A673 (cell line): Measurements from ENCODE around the gene STIP1. TPM values are rescaled to one million over a fixed set of nuclear protein-coding genes. Genes with fewer than 3 reads are reported as not detected.
A peak's percentile ranks its signal among the peaks of the same experiment; 100 is the strongest.

Source experiments
- BruUV-seq: library from RNA; stranded (reverse); fragments of 400-500 nt; replicated peaks from 2 replicates; lab custom pipeline; 2021; lab: Mats Ljungman, UMichigan
- CTCF ChIA-PET: fragments of 300-600 bp; sonication (Branson Sonifier 250); formaldehyde crosslinking; loops from one replicate; lab custom pipeline; 2022; ENCODE audit warnings: antibody characterized with exemption; lab: Charles Lee
- POLR2A ChIA-PET: fragments of 300-600 bp; sonication (Branson Sonifier 250); formaldehyde crosslinking; loops from one replicate; lab custom pipeline; 2022; ENCODE audit warnings: antibody characterized with exemption; ENCODE audit not compliant: low non-redundant PET; lab: Charles Lee
- DNase-seq: peaks from one replicate; pipeline ENCODE4 v3.0.0-alpha.2; 2015; ENCODE audit warnings: low spot score
- H3K27ac ChIP-seq: fragments of 200-600 bp; sonication (generic); 2 replicates; pipeline ENCODE4 v1.5.1; 2016; ENCODE audit warnings: mixed run types, low read depth, mild to moderate bottlenecking, mixed read lengths, antibody characterized with exemption, low read length; ENCODE audit not compliant: poor library complexity, severe bottlenecking
- H3K27me3 ChIP-seq: fragments of 200-600 bp; sonication (generic); replicated peaks from 2 replicates; pipeline ENCODE4 v1.6.1; 2017; ENCODE audit warnings: mixed run types, low read depth, mild to moderate bottlenecking, mixed read lengths, antibody characterized with exemption, low read length; ENCODE audit not compliant: insufficient read depth, poor library complexity
- H3K36me3 ChIP-seq: fragments of 200-600 bp; sonication (generic); 2 replicates; pipeline ENCODE4 v1.6.1; 2016; ENCODE audit warnings: mixed run types, mild to moderate bottlenecking, mixed read lengths, antibody characterized with exemption, low read length; ENCODE audit not compliant: insufficient read depth, poor library complexity, severe bottlenecking
- H3K4me1 ChIP-seq: fragments of 200-600 bp; sonication (generic); 2 replicates; pipeline ENCODE4 v1.6.1; 2017; ENCODE audit warnings: mixed run types, mild to moderate bottlenecking, mixed read lengths, antibody characterized with exemption, low read length; ENCODE audit not compliant: insufficient read depth, poor library complexity, severe bottlenecking
- H3K4me3 ChIP-seq: fragments of 200-600 bp; sonication (generic); 2 replicates; pipeline ENCODE4 v1.5.1; 2016; ENCODE audit warnings: low read depth, mixed run types, mild to moderate bottlenecking, mixed read lengths, low read length; ENCODE audit not compliant: poor library complexity, severe bottlenecking
- H3K9me3 ChIP-seq: fragments of 200-600 bp; sonication (generic); 2 replicates; pipeline ENCODE4 v1.6.1; 2016; ENCODE audit warnings: mixed run types, low read depth, mild to moderate bottlenecking, mixed read lengths, antibody characterized with exemption, low read length; ENCODE audit not compliant: poor library complexity, severe bottlenecking
- CTCF ChIP-seq: fragments of 300-800, 200-600 bp; sonication (generic); conservative IDR thresholded peaks from 2 replicates; pipeline ENCODE4 v1.5.1; 2017; ENCODE audit warnings: low read depth, mild to moderate bottlenecking, antibody characterized with exemption, low read length, moderate library complexity, mixed read lengths
- EZH2 ChIP-seq: fragments of 200-600 bp; sonication (generic); IDR thresholded peaks from 2 replicates; pipeline ENCODE4 v1.6.1; 2017; ENCODE audit warnings: borderline replicate concordance, low read depth, mild to moderate bottlenecking, mixed read lengths, antibody characterized with exemption, low read length; ENCODE audit not compliant: poor library complexity, severe bottlenecking
- intact Hi-C: fragments of 100-400 bp; cut with micrococcal nuclease; formaldehyde crosslinking; loops from one replicate; pipeline ENCODE4 v1.10.0; 2022; ENCODE audit not compliant: unreplicated experiment
- total RNA-seq: library from RNA; stranded (reverse); gene quantifications from 2 replicates; pipeline ENCODE4 v1.2.3, GENCODE V29; 2021

Gene STIP1
- total RNA-seq, 1 experiment from 2014 or later = 577 TPM

- Histone ChIP-seq H3K27ac (peak overlapping the region; percentile 16), H3K36me3 (no peaks in the 10 kb centered on the region), H3K4me3 (no peak overlapping the region), H3K27me3 (no peaks in the 10 kb centered on the region), H3K4me1 (peaks cover 15% of the 10 kb centered on the region), H3K9me3 (no peaks in the 10 kb centered on the region)
- TF ChIP-seq CTCF = no peak
- no peak for TF ChIP-seq EZH2
- BruUV-seq = no TSS peak
- CTCF ChIA-PET = interaction anchor here (0.6 kb wide), 2 partner anchors 130 to 379 kb away, joined by 3 to 4 read pairs; no protein-coding TSS in a partner anchor
- intact Hi-C loops = loop anchor here (5.0 kb wide), 1 partner anchor 668 kb away; no protein-coding TSS in a partner anchor
- DNase-seq = no peak
- POLR2A ChIA-PET = no interaction called here
Measured at GRCh38 chr11:64144587-64145472, 41.1 kb upstream of the STIP1 start.

GRCh38 chr11:64146036-64146955 is 39.7 kb upstream of the STIP1 start:
- intact Hi-C loops = loop anchor here (5.0 kb wide), 1 partner anchor 669 kb away; no protein-coding TSS in a partner anchor
- no peak overlapping the region for H3K4me3 ChIP-seq
- peaks cover 15% of the 10 kb centered on the region for H3K4me1 ChIP-seq
- BruUV-seq = no TSS peak
- no peaks in the 10 kb centered on the region for H3K27me3 ChIP-seq
- H3K9me3 ChIP-seq = no peaks in the 10 kb centered on the region
- no peaks in the 10 kb centered on the region for H3K36me3 ChIP-seq
- H3K27ac ChIP-seq = no peak overlapping the region
- POLR2A ChIA-PET = no interaction called here
- DNase-seq = peak; percentile 66
- CTCF ChIA-PET = no interaction called here
- TF ChIP-seq EZH2 (no peak), CTCF (peak; percentile 92)
